ES-I3 (cell line): ENCODE results near the gene BNIP2.
"Not testable (repeated sequence)": the region's sequence is repeated elsewhere in the genome, so short reads cannot be mapped to it uniquely, and the experiment has no call there.

Experiments
- H3K36me3 ChIP-seq: 2 replicates; pipeline ENCODE4 v1.6.1; 2013; ENCODE audit warnings: mild to moderate bottlenecking, low read length, control low read depth, moderate library complexity; ENCODE audit not compliant: insufficient read depth
- H3K4me1 ChIP-seq: 2 replicates; pipeline ENCODE4 v1.6.1; 2013; ENCODE audit warnings: mild to moderate bottlenecking, control low read depth, low read length; ENCODE audit not compliant: insufficient read depth
- H3K9ac ChIP-seq: 2 replicates; pipeline ENCODE4 v1.6.1; 2013; ENCODE audit warnings: low read depth, mild to moderate bottlenecking, low read length, moderate library complexity
- H3K9me3 ChIP-seq: 2 replicates; pipeline ENCODE4 v1.6.1; 2013; ENCODE audit warnings: mild to moderate bottlenecking, low read length, moderate library complexity; ENCODE audit not compliant: control insufficient read depth, insufficient read depth

The BNIP2 gene

GRCh38 chr15:59699810-59700431 lies 10.8 kb upstream of the BNIP2 start:
- no peaks in the 10 kb centered on the region for H3K4me1 ChIP-seq
- H3K36me3 ChIP-seq, result no peaks in the 10 kb centered on the region
- H3K9ac ChIP-seq, result no peak overlapping the region
- H3K9me3 ChIP-seq, result no peaks in the 10 kb centered on the region

- H3K4me1 ChIP-seq, H3K9ac ChIP-seq, H3K36me3 ChIP-seq, H3K9me3 ChIP-seq: not testable (repeated sequence)
Observed at GRCh38 chr15:59698065-59698464, 8.9 kb upstream of the BNIP2 start.

GRCh38 chr15:59696332-59696731 lies 7.2 kb upstream of the BNIP2 start:
- H3K4me1 ChIP-seq, result no peaks in the 10 kb centered on the region
- no peaks in the 10 kb centered on the region for H3K9me3 ChIP-seq
- no peak overlapping the region for H3K9ac ChIP-seq
- no peaks in the 10 kb centered on the region for H3K36me3 ChIP-seq

GRCh38 chr15:59694779-59695178 lies 5.7 kb upstream of the BNIP2 start:
- Histone ChIP-seq H3K4me1 (no peaks in the 10 kb centered on the region), H3K9me3 (no peaks in the 10 kb centered on the region), H3K9ac (no peak overlapping the region), H3K36me3 (no peaks in the 10 kb centered on the region)

- Histone ChIP-seq H3K4me1 (peaks cover 6% of the 10 kb centered on the region), H3K9me3 (no peaks in the 10 kb centered on the region), H3K9ac (no peak overlapping the region), H3K36me3 (no peaks in the 10 kb centered on the region)
Observed at GRCh38 chr15:59691194-59691805, 2.2 kb upstream of the BNIP2 start.

- Histone ChIP-seq H3K9ac (peak overlapping the region; percentile 97; the same call in 1 of the 2 replicates), H3K36me3 (no peaks in the 10 kb centered on the region), H3K4me1 (peaks cover 6% of the 10 kb centered on the region), H3K9me3 (no peaks in the 10 kb centered on the region)
Observed at GRCh38 chr15:59689626-59690236, 611 bp upstream of the BNIP2 start.

- no peaks in the 10 kb centered on the region for H3K36me3 ChIP-seq
- H3K9me3 ChIP-seq, result no peaks in the 10 kb centered on the region
- H3K4me1 ChIP-seq, result peaks cover 6% of the 10 kb centered on the region
- H3K9ac ChIP-seq, result peak overlapping the region; percentile 97
Observed at GRCh38 chr15:59688423-59688781, 718 bp downstream of the BNIP2 start.

GRCh38 chr15:59687836-59688235 lies 1.3 kb downstream of the BNIP2 start:
- Histone ChIP-seq H3K36me3 (no peaks in the 10 kb centered on the region), H3K9me3 (no peaks in the 10 kb centered on the region), H3K4me1 (peaks cover 6% of the 10 kb centered on the region), H3K9ac (peak overlapping the region; percentile 97)

GRCh38 chr15:59686389-59686788 lies 2.7 kb downstream of the BNIP2 start:
- Histone ChIP-seq H3K9ac (no peak overlapping the region), H3K9me3 (no peaks in the 10 kb centered on the region), H3K4me1 (peaks cover 6% of the 10 kb centered on the region), H3K36me3 (0 out of 2 replicates have a peak, but pooled peaks cover 4% of the 10 kb centered on the region)

GRCh38 chr15:59685737-59686297 lies 3.3 kb downstream of the BNIP2 start:
- Histone ChIP-seq H3K9ac (no peak overlapping the region), H3K4me1 (peaks cover 6% of the 10 kb centered on the region), H3K9me3 (no peaks in the 10 kb centered on the region), H3K36me3 (peaks cover 9% of the 10 kb centered on the region)

GRCh38 chr15:59680870-59681269 lies 8.2 kb downstream of the BNIP2 start:
- H3K9ac ChIP-seq, result no peak overlapping the region
- H3K9me3 ChIP-seq, result no peaks in the 10 kb centered on the region
- no peaks in the 10 kb centered on the region for H3K4me1 ChIP-seq
- peaks cover 32% of the 10 kb centered on the region for H3K36me3 ChIP-seq

GRCh38 chr15:59680346-59680745 lies 8.8 kb downstream of the BNIP2 start:
- no peaks in the 10 kb centered on the region for H3K4me1 ChIP-seq
- H3K36me3 ChIP-seq, result peaks cover 32% of the 10 kb centered on the region
- no peak overlapping the region for H3K9ac ChIP-seq
- no peaks in the 10 kb centered on the region for H3K9me3 ChIP-seq

- Histone ChIP-seq H3K36me3 (peaks cover 34% of the 10 kb centered on the region), H3K4me1 (no peaks in the 10 kb centered on the region), H3K9me3 (no peaks in the 10 kb centered on the region), H3K9ac (no peak overlapping the region)
Observed at GRCh38 chr15:59678620-59679019, 10.5 kb downstream of the BNIP2 start.

GRCh38 chr15:59678172-59678571 lies 10.9 kb downstream of the BNIP2 start:
- Histone ChIP-seq H3K4me1 (no peaks in the 10 kb centered on the region), H3K9ac (no peak overlapping the region), H3K36me3 (peaks cover 34% of the 10 kb centered on the region), H3K9me3 (no peaks in the 10 kb centered on the region)

GRCh38 chr15:59676565-59676964 lies 12.6 kb downstream of the BNIP2 start:
- Histone ChIP-seq H3K4me1 (no peaks in the 10 kb centered on the region), H3K9me3 (no peaks in the 10 kb centered on the region), H3K36me3 (peaks cover 38% of the 10 kb centered on the region), H3K9ac (no peak overlapping the region)
